Measurements from ENCODE around the gene DENND1B.
"Not testable (repeated sequence)": the region's sequence is repeated elsewhere in the genome, so short reads cannot be mapped to it uniquely, and the experiment has no call there.

Gene DENND1B

GRCh38 chr1:197541411-197541810 is 233.9 kb downstream of the DENND1B start:
- no peak for DNase-seq

- DNase-seq: no peak
Measured at GRCh38 chr1:197526736-197527371, 248.4 kb downstream of the DENND1B start.

GRCh38 chr1:197521118-197521739 is 254.1 kb downstream of the DENND1B start:
- no peak for DNase-seq

GRCh38 chr1:197519741-197520334 is 255.4 kb downstream of the DENND1B start:
- no peak for DNase-seq

- DNase-seq: no peak
Measured at GRCh38 chr1:197515421-197515820, 259.9 kb downstream of the DENND1B start.

- no peak for DNase-seq
Measured at GRCh38 chr1:197510691-197511378, 264.4 kb downstream of the DENND1B start.

- no peak for DNase-seq
Measured at GRCh38 chr1:197496722-197497121, 278.6 kb downstream of the DENND1B start.

GRCh38 chr1:197491505-197491904 is 283.8 kb downstream of the DENND1B start:
- DNase-seq: not testable (repeated sequence)

GRCh38 chr1:197486946-197487345 is 288.3 kb downstream of the DENND1B start:
- DNase-seq: no peak

GRCh38 chr1:197485790-197486189 is 289.5 kb downstream of the DENND1B start:
- no peak for DNase-seq

- DNase-seq: no peak
Measured at GRCh38 chr1:197481101-197481500, 294.2 kb downstream of the DENND1B start.

GRCh38 chr1:197480446-197480845 is 294.8 kb downstream of the DENND1B start:
- no peak for DNase-seq

- no peak for DNase-seq
Measured at GRCh38 chr1:197472141-197472540, 303.1 kb downstream of the DENND1B start.

- DNase-seq: no peak
Measured at GRCh38 chr1:197471248-197471985, 303.9 kb downstream of the DENND1B start.

- DNase-seq: no peak
Measured at GRCh38 chr1:197470330-197470729, 304.9 kb downstream of the DENND1B start.

- no peak for DNase-seq
Measured at GRCh38 chr1:197469620-197470210, 305.6 kb downstream of the DENND1B start.

GRCh38 chr1:197468543-197469175 is 306.6 kb downstream of the DENND1B start:
- DNase-seq: no peak

GRCh38 chr1:197467881-197468280 is 307.4 kb downstream of the DENND1B start:
- DNase-seq: no peak

- no peak for DNase-seq
Measured at GRCh38 chr1:197466813-197467212, 308.5 kb downstream of the DENND1B start.

- no peak for DNase-seq
Measured at GRCh38 chr1:197465528-197466327, 309.6 kb downstream of the DENND1B start.

GRCh38 chr1:197464044-197464443 is 311.2 kb downstream of the DENND1B start:
- DNase-seq: no peak
